Uterus (tissue), 2 donors: Measurements from ENCODE around the gene OPCML.

Source experiments
- POLR2A ChIP-seq, 2 donors: fragments of 450-650 bp; IDR thresholded peaks; one replicate each; pipeline ENCODE4 v1.6.1; 2016; ENCODE audit warnings: antibody characterized with exemption in 2 of 2, mild to moderate bottlenecking in 1 of 2, moderate library complexity in 1 of 2
- TF ChIP-seq, protein P1 (sequence below), 4 experiments: fragments of 200-600 bp in 2 of 4; fragments of 450-650 bp in 2 of 4; sonication (generic) in 2 of 4; IDR thresholded peaks; one replicate each; pipeline ENCODE4 v1.5.1; 2016 to 2019; ENCODE audit warnings: antibody characterized with exemption in 4 of 4, mild to moderate bottlenecking in 2 of 4, moderate library complexity in 1 of 4

DNA sequence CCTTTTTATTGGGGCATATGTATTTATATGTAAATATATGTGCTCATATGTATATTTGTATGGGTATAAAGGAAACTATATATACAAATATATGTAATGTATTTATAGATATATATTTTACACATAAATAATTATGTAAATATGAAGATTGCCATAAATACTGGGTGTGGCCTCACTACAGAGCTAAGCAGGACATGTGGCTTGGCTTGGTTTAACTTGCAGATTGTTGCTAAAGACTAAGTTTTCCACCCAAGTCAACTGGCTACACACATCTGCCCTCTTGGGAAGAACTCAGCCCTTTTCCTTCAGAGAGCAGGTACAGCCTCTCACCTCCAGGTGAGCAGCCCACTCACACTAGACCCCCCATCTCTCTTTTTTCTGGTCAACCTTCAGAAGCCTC lies 315.5 kb downstream of the OPCML start:
- TF ChIP-seq, protein P1, sequence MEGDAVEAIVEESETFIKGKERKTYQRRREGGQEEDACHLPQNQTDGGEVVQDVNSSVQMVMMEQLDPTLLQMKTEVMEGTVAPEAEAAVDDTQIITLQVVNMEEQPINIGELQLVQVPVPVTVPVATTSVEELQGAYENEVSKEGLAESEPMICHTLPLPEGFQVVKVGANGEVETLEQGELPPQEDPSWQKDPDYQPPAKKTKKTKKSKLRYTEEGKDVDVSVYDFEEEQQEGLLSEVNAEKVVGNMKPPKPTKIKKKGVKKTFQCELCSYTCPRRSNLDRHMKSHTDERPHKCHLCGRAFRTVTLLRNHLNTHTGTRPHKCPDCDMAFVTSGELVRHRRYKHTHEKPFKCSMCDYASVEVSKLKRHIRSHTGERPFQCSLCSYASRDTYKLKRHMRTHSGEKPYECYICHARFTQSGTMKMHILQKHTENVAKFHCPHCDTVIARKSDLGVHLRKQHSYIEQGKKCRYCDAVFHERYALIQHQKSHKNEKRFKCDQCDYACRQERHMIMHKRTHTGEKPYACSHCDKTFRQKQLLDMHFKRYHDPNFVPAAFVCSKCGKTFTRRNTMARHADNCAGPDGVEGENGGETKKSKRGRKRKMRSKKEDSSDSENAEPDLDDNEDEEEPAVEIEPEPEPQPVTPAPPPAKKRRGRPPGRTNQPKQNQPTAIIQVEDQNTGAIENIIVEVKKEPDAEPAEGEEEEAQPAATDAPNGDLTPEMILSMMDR (IDR thresholded peaks at IDR 0.05) = no peak
- TF ChIP-seq POLR2A (IDR thresholded peaks at IDR 0.05) = no peak
